ENCODE measurements around the gene CYP4F2. TPM values are rescaled to one million over a fixed set of nuclear protein-coding genes. Genes with fewer than 3 reads are reported as not detected.
"Not testable (repeated sequence)": the region's sequence is repeated elsewhere in the genome, so short reads cannot be mapped to it uniquely, and the experiment has no call there.

CYP4F2 gene
- total RNA-seq, 1 donor from 2014 or later: not detected

GRCh38 chr19:15893477-15893876, 4.4 kb downstream of the CYP4F2 start:
- Mint-ChIP-seq H3K9me3 (no peaks in the 10 kb centered on the region), H3K27me3 (peaks cover 2% of the 10 kb centered on the region), H3K27ac (no peak overlapping the region), H3K4me3 (no peak overlapping the region), H3K4me1 (no peaks in the 10 kb centered on the region), H3K36me3 (ENCODE audit: low read depth) (no peaks in the 10 kb centered on the region)
- intact Hi-C loops (cut with micrococcal nuclease): no loop called here
- peak; percentile 38 for DNase-seq

- Mint-ChIP-seq H3K9me3 (no peaks in the 10 kb centered on the region), H3K27ac (no peak overlapping the region), H3K27me3 (no peaks in the 10 kb centered on the region), H3K4me1 (no peaks in the 10 kb centered on the region), H3K36me3 (ENCODE audit: low read depth) (no peaks in the 10 kb centered on the region), H3K4me3 (no peak overlapping the region)
- intact Hi-C loops (cut with micrococcal nuclease): no loop called here
- DNase-seq: peak; percentile 35
These were observed 5.9 kb downstream of the CYP4F2 start for GRCh38 chr19:15892012-15892411.

GRCh38 chr19:15891434-15891833, 6.4 kb downstream of the CYP4F2 start:
- intact Hi-C loops (cut with micrococcal nuclease): no loop called here
- no peak overlapping the region for H3K4me3 Mint-ChIP-seq
- H3K27me3 Mint-ChIP-seq: no peaks in the 10 kb centered on the region
- H3K9me3 Mint-ChIP-seq: no peaks in the 10 kb centered on the region
- DNase-seq: no peak
- H3K4me1 Mint-ChIP-seq: no peaks in the 10 kb centered on the region
- H3K27ac Mint-ChIP-seq: no peak overlapping the region
- no peaks in the 10 kb centered on the region for H3K36me3 Mint-ChIP-seq (ENCODE audit: low read depth)

GRCh38 chr19:15889339-15889738, 8.5 kb downstream of the CYP4F2 start:
- intact Hi-C loops (cut with micrococcal nuclease); H3K27me3 Mint-ChIP-seq; H3K4me1 Mint-ChIP-seq; DNase-seq; H3K4me3 Mint-ChIP-seq; H3K36me3 Mint-ChIP-seq (ENCODE audit: low read depth); H3K27ac Mint-ChIP-seq; H3K9me3 Mint-ChIP-seq: not testable (repeated sequence)

- no peak overlapping the region for H3K4me3 Mint-ChIP-seq
- peaks cover 5% of the 10 kb centered on the region for H3K27me3 Mint-ChIP-seq
- no peaks in the 10 kb centered on the region for H3K4me1 Mint-ChIP-seq
- no peaks in the 10 kb centered on the region for H3K9me3 Mint-ChIP-seq
- no peak overlapping the region for H3K27ac Mint-ChIP-seq
- intact Hi-C loops (cut with micrococcal nuclease): no loop called here
- no peak for DNase-seq
- no peaks in the 10 kb centered on the region for H3K36me3 Mint-ChIP-seq (ENCODE audit: low read depth)
These were observed 12.0 kb downstream of the CYP4F2 start for GRCh38 chr19:15885919-15886318.

- no peaks in the 10 kb centered on the region for H3K4me1 Mint-ChIP-seq
- no peaks in the 10 kb centered on the region for H3K9me3 Mint-ChIP-seq
- DNase-seq: no peak
- no peaks in the 10 kb centered on the region for H3K36me3 Mint-ChIP-seq (ENCODE audit: low read depth)
- H3K27ac Mint-ChIP-seq: no peak overlapping the region
- no peak overlapping the region for H3K4me3 Mint-ChIP-seq
- intact Hi-C loops (cut with micrococcal nuclease): no loop called here
- peaks cover 5% of the 10 kb centered on the region for H3K27me3 Mint-ChIP-seq
These were observed 12.7 kb downstream of the CYP4F2 start for GRCh38 chr19:15885167-15885566.

GRCh38 chr19:15883329-15883728, 14.5 kb downstream of the CYP4F2 start:
- DNase-seq; H3K4me1 Mint-ChIP-seq; H3K4me3 Mint-ChIP-seq; H3K9me3 Mint-ChIP-seq; H3K27ac Mint-ChIP-seq; H3K36me3 Mint-ChIP-seq (ENCODE audit: low read depth); H3K27me3 Mint-ChIP-seq; intact Hi-C loops (cut with micrococcal nuclease): not testable (repeated sequence)

GRCh38 chr19:15874821-15875474, 22.9 kb downstream of the CYP4F2 start:
- Mint-ChIP-seq H3K36me3 (ENCODE audit: low read depth) (no peaks in the 10 kb centered on the region), H3K27me3 (peaks cover 17% of the 10 kb centered on the region), H3K27ac (no peak overlapping the region), H3K9me3 (peaks cover 3% of the 10 kb centered on the region), H3K4me3 (no peak overlapping the region), H3K4me1 (peaks cover 5% of the 10 kb centered on the region)
- DNase-seq: no peak
- intact Hi-C loops (cut with micrococcal nuclease): no loop called here

- H3K9me3 Mint-ChIP-seq; H3K4me3 Mint-ChIP-seq; H3K27ac Mint-ChIP-seq; DNase-seq; intact Hi-C loops (cut with micrococcal nuclease); H3K36me3 Mint-ChIP-seq (ENCODE audit: low read depth); H3K4me1 Mint-ChIP-seq: not testable (repeated sequence)
- H3K27me3 Mint-ChIP-seq: peaks cover 17% of the 10 kb centered on the region
These were observed 24.1 kb downstream of the CYP4F2 start for GRCh38 chr19:15873771-15874170.

GRCh38 chr19:15871570-15871969, 26.3 kb downstream of the CYP4F2 start:
- Mint-ChIP-seq H3K27me3 (peaks cover 20% of the 10 kb centered on the region), H3K27ac (no peak overlapping the region), H3K4me1 (peaks cover 8% of the 10 kb centered on the region), H3K36me3 (ENCODE audit: low read depth) (no peaks in the 10 kb centered on the region), H3K4me3 (peak overlapping the region; percentile 59), H3K9me3 (peaks cover 3% of the 10 kb centered on the region)
- DNase-seq: peak; percentile 67
- intact Hi-C loops (cut with micrococcal nuclease): no loop called here

GRCh38 chr19:15869873-15870272, 28.0 kb downstream of the CYP4F2 start:
- peaks cover 17% of the 10 kb centered on the region for H3K27me3 Mint-ChIP-seq
- no peak for DNase-seq
- H3K4me1 Mint-ChIP-seq: peaks cover 8% of the 10 kb centered on the region
- no peaks in the 10 kb centered on the region for H3K36me3 Mint-ChIP-seq (ENCODE audit: low read depth)
- intact Hi-C loops (cut with micrococcal nuclease): loop anchor here (1.0 kb wide), 1 partner anchor 241 kb away; no protein-coding TSS in a partner anchor
- H3K9me3 Mint-ChIP-seq: peaks cover 3% of the 10 kb centered on the region
- H3K27ac Mint-ChIP-seq: no peak overlapping the region
- no peak overlapping the region for H3K4me3 Mint-ChIP-seq

- Mint-ChIP-seq H3K4me1 (peaks cover 8% of the 10 kb centered on the region), H3K36me3 (ENCODE audit: low read depth) (no peaks in the 10 kb centered on the region), H3K27me3 (peaks cover 12% of the 10 kb centered on the region), H3K27ac (peak overlapping the region; percentile 1), H3K4me3 (no peak overlapping the region), H3K9me3 (no peaks in the 10 kb centered on the region)
- intact Hi-C loops (cut with micrococcal nuclease): loop anchor here (1.0 kb wide), 1 partner anchor 240 kb away; no protein-coding TSS in a partner anchor
- peak; percentile 76 for DNase-seq
These were observed 28.7 kb downstream of the CYP4F2 start for GRCh38 chr19:15869109-15869555.

GRCh38 chr19:15866636-15867035, 31.2 kb downstream of the CYP4F2 start:
- peaks cover 7% of the 10 kb centered on the region for H3K27me3 Mint-ChIP-seq
- H3K4me3 Mint-ChIP-seq: no peak overlapping the region
- intact Hi-C loops (cut with micrococcal nuclease): no loop called here
- no peak overlapping the region for H3K27ac Mint-ChIP-seq
- no peaks in the 10 kb centered on the region for H3K36me3 Mint-ChIP-seq (ENCODE audit: low read depth)
- DNase-seq: no peak
- no peaks in the 10 kb centered on the region for H3K9me3 Mint-ChIP-seq
- H3K4me1 Mint-ChIP-seq: peaks cover 7% of the 10 kb centered on the region

- Mint-ChIP-seq H3K9me3 (no peaks in the 10 kb centered on the region), H3K27me3 (peaks cover 7% of the 10 kb centered on the region), H3K36me3 (ENCODE audit: low read depth) (no peaks in the 10 kb centered on the region), H3K27ac (no peak overlapping the region), H3K4me3 (no peak overlapping the region), H3K4me1 (peaks cover 2% of the 10 kb centered on the region)
- intact Hi-C loops (cut with micrococcal nuclease): no loop called here
- no peak for DNase-seq
These were observed 33.0 kb downstream of the CYP4F2 start for GRCh38 chr19:15864824-15865223.

- Mint-ChIP-seq H3K36me3 (ENCODE audit: low read depth) (no peaks in the 10 kb centered on the region), H3K27me3 (peaks cover 7% of the 10 kb centered on the region), H3K4me1 (no peaks in the 10 kb centered on the region), H3K27ac (no peak overlapping the region), H3K4me3 (no peak overlapping the region), H3K9me3 (no peaks in the 10 kb centered on the region)
- DNase-seq: no peak
- intact Hi-C loops (cut with micrococcal nuclease): no loop called here
These were observed 34.6 kb downstream of the CYP4F2 start for GRCh38 chr19:15863272-15863671.

Data from activated CD4-positive, alpha-beta T cell treated with anti-CD3 and anti-CD28 coated beads, Interleukin-2, amount 10 ng/mL, durations not matched to agents 24 days and 14 days (primary cell).